HG03159 (cell line): Measurements from ENCODE around the gene COL5A1.
"Not testable (repeated sequence)": the region's sequence is repeated elsewhere in the genome, so short reads cannot be mapped to it uniquely, and the experiment has no call there.

Source experiments
- ATAC-seq: cut with Tn5 transposase; IDR thresholded peaks from one replicate; pipeline ENCODE4 v1.9.1; 2021; ENCODE audit warnings: mild to moderate bottlenecking, moderate library complexity; ENCODE audit not compliant: unreplicated experiment

Gene COL5A1

GRCh38 chr9:134638502-134639090 is 3.0 kb upstream of the COL5A1 start:
- no peak for ATAC-seq

- ATAC-seq, result no peak
These were observed 1.6 kb upstream of the COL5A1 start for GRCh38 chr9:134639994-134640393.

- no peak for ATAC-seq
These were observed 964 bp upstream of the COL5A1 start for GRCh38 chr9:134640506-134641172.

GRCh38 chr9:134641990-134642384 is 384 bp downstream of the COL5A1 start:
- ATAC-seq, result no peak

DNA sequence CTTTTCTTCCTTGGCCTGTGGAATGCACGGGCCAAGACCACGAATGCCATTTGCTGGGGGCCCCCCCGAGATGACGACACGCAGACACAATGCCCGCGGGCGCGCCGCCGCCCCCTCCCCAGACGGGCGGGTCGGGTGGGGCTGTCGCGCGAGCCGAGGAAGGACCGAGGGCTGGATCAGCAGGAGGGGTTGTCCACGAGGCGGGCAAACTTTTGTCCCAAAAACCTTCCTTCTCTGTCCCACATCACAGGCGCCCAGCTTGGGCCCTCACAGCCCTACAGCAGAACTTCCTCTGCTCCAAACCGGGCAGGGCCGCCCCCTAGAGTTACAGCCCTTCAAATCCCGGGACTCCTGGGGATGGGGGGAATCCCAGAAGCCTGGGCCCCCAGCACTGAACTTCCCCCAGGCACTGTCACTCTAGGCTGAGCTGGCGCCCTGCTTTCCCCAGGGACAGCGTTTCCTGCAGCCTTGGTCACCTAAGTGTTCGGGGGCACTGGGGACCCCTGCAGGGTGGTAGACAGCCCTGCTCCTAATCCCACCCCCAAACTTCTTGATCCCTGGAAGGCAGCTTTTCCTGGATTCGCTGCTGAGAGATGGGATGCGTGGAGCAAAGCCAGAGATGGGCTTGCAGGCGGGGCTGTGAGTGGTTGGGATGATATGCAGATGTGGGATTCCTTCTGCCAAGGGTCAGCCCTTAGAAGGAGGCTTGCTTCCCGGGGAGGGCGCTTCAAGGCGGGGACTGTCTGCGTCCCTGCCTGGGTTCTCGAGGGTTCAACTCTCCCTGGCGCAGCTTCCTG is 980 bp downstream of the COL5A1 start:
- ATAC-seq, result no peak

DNA sequence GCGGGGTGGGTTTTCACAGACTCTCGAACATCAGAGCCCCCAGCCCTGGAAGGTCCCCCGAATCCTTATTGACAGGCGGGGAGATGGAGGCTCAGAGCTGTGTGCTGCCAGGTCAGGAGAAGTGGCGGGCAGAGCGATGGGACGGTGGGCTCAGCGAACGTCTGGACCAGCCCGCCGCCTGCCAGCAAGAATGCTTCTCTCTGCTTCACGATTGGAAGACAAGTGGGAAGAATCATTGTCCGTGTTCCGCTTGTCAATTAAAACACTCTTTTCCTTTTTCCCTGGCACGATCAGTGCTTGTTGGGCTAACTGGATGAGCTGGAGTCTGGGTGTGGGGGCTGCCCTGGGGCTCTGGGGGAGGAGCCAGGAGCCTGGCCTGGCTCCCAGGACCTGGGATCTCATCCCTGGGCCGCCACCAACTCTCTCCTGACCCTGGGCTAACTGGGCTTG is 1.6 kb downstream of the COL5A1 start:
- no peak for ATAC-seq

DNA sequence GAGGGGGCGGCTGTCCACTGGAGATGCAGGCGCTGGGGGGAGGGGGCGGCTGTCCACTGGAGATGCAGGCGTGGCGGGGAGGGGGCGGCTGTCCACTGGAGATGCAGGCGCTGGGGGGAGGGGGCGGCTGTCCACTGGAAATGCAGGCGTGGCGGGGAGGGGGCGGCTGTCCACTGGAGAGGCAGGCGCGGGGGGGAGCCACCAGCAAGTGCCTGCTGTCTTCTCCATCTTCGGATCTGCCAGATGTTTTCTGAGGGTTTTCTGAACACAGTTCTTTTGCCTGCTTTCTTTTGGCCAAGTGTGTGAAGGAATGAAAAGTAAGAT is 2.8 kb downstream of the COL5A1 start:
- ATAC-seq, result not testable (repeated sequence)

- no peak for ATAC-seq
These were observed 3.4 kb downstream of the COL5A1 start for GRCh38 chr9:134644725-134645606.

DNA sequence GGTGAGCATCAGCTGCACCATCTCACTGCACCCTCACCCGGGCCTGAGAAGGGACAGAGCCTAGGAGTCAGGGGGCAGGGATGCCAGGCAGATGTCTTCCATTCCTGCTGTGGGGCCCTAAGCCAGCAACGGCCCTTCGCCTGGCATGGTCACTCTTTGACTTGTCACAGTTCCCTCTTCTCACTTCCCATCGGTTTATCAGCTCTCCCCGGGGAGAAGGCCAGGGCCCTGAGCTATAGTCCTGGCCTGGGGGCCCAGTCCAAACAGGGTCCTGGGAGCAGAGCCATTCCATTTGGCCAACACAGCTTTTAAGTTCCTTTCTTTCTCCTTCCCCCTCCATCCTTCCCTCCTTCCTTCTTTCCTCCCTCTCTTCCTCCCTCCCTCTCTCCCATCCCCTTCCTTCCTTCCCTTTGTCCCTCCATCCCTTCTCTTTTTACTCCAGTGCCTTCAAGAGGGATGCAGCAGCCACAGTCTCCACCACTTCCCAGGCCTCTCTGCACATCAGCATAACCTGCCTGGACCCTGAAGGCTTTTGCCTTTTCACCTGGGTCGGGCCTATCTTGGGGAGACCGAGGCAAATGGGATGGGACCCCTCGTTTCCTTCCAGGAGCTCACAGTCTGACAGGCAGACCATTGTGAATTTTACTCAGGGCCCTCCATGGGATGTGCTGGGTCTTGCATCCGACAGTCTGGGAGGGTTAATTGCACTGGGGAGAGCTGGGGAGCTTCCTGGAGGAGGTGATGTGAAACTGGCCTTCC is 4.2 kb downstream of the COL5A1 start:
- ATAC-seq, result no peak

- ATAC-seq, result no peak
These were observed 5.9 kb downstream of the COL5A1 start for GRCh38 chr9:134647359-134648080.

DNA sequence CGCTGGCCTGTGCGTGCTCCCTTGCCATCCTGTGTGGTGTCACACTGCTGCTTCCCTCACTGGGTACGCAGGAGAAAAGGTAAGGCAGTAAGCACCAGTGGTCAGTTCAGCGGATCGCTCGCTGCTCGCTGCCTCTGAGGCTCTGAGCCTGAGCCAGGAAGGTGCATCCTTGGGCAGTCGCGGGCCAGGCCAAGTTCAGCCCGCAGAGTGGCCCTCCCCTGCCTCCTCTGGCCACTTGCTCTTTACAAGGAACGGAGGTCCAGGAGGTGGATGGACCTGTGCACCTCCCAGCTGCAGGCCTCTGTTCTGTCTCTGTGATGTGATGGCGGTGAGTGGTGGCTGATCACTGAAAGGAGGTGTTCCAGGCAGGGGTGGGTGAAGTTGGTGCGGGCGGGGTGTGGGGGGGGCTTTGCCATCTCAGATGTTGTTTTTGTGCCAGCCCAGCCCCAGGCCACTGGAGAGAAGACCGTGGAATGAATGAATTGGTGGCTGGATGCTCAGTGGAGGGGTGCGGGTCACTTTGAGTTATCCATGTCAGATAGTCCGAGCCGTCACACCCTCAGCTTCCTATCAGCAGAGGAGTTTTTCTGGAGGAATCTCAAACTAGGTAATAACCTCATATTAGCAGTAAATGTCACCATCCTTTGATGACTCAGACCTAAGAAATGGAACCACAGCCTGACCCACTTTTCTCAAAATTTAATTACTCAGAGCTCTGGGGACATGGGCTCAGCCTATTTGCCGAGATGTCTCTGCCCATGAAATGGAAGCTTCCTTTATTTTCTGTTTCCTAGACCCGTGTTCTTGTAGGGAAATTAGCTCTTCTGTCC is 7.3 kb downstream of the COL5A1 start:
- ATAC-seq, result no peak

DNA sequence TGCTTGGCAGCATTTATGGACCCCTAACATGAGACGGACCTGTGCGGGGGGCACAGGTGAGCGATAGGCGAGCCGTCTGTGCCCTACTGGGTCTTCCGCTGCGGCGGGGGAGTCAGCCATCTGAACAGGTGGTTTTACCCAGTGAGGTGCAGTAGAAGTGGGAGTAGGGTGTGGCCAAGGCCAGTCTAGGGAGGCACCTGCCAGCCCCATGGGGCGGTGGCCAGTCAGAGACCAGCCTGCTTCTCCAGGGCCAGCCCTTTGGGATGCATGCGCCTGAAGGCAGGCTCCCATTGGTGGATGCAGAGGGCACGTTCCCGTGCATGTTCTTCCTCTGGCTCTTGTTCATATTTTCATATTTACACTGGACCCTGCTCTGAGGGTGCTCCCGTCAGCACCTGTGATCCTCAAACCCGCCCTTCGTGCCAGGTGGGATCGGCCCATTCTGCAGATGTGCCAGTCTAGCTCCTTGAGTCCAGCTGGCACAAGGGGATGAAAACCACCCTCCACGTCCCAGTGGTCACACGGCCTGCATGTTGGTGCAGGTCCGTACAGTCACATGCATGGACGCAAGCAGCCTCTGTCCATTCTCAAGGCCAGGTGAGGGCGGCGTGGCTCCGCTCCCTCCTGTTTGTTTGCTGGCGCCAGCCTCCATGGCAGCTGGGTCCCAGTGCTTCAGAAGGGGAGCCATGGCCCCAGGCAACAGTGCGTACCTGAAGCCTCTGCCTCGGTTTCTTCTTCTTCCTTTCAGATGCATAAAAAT is 9.0 kb downstream of the COL5A1 start:
- no peak for ATAC-seq

DNA sequence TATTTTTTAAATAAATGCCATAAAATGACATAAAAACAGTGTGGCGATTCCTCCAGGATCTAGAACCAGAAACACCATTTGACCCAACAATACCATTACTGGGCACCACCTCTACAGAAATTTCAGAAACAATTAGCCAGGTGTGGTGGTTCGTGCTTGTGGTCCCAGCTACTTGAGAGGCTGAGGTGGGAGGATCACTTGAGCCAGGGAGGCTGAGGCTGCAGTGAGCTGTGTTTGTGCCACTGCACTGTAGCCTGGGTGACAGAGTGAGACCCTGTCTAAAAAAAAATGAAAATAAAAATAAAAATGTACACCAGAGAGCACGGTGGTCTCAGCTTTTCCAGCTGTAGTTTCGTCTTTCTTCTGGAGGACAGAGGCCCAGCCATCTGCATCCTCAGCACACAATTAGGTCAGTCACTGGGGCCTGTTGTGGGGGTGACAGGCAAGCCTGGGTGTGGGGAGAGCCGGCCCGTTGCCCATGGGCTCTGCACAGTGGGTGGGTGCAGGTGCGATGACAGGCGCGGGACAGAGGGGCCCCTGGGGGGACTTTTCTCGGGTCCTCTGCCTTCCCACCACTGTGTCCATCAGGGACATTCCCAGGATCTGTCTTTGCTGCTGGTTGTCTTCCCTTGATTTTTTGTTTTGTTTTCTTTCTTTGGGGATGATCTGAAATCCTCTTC is 9.8 kb downstream of the COL5A1 start:
- ATAC-seq, result no peak

DNA sequence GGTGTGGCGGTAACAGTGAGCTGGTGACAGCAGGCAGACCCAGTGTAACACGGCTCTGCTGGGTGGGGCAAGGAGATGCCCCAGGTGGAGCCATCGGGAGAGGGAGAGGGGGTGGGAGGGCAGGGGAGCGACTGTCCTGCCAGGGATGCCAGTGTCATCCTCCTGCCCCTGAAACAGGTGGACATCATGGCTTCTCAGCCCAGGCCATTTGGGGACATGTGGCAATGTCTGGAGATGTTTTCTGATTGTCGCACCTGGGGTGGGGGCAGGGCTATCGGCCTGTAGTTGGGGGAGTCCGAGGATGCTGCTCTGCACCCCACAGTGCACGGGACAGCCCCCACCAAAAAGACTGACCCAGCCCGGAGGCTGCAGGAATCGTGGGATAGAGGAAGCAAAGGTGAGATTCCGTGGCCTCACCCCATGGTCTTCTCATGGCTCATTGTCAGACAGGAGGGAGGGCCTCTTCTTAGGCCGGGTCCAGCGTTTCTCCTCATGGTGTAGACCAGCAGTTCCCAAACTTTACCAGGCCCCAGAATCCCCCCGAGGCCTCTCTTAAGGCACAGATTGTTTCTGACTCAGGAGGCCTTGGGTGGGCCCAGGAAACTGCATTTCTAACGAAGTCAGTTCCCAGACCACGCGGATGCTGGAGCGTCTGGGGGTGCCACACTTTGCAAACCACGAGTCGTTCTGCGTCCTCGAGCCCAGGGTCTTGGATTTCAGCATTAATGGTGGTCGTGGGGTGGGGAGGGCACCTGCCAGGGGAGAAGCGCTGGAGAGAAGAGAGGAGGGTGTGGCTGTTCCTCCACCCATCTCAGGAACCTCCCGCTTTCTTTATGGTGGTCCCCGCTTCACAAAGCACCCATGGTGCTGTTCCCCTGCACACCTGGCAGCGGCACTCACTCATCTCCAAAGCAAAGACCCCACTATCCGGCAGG is 11.0 kb downstream of the COL5A1 start:
- no peak for ATAC-seq

DNA sequence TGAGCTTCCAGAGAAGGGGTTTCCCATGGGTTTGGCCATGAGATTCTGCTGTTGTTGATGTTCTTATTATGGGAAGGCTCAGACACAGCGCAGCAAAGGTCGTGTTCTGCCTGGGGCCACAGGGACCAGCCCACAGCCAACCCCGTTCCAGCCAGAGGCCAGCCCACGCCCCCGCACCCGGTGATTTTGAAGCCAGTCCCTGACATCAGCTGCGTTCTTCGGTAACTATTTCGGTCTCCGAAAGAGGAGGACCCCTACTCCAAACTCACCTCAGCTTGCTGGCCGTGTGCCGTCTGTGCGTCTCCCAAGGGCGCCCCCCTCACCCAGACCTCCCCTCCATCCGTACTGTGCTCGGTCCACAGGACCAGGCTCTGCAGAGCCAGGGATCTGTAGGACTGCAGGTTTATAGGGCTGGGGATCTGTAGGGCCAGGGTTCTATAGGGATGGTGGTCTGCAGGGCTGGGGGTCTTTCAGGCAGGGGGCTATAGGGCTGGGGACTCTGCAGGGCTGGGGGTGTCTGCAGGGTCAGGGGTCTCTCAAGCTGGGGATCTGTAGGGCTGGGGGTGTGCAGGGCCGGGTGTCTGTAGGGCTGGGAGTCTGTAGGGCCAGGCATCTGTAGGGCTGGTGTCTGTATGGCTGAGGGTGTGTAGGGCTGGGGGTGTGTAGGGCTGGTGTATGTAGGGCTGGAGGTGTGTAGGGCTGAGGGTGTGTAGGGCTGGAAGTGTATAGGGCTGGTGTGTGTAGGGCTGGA is 11.8 kb downstream of the COL5A1 start:
- ATAC-seq, result no peak

GRCh38 chr9:134655101-134655500 is 13.5 kb downstream of the COL5A1 start:
- no peak for ATAC-seq
